Measurements from ENCODE around the gene SPOCK1.
A peak's percentile ranks its signal among the peaks of the same experiment; 100 is the strongest.
"Not testable (repeated sequence)": the region's sequence is repeated elsewhere in the genome, so short reads cannot be mapped to it uniquely, and the experiment has no call there.

The SPOCK1 gene

DNA sequence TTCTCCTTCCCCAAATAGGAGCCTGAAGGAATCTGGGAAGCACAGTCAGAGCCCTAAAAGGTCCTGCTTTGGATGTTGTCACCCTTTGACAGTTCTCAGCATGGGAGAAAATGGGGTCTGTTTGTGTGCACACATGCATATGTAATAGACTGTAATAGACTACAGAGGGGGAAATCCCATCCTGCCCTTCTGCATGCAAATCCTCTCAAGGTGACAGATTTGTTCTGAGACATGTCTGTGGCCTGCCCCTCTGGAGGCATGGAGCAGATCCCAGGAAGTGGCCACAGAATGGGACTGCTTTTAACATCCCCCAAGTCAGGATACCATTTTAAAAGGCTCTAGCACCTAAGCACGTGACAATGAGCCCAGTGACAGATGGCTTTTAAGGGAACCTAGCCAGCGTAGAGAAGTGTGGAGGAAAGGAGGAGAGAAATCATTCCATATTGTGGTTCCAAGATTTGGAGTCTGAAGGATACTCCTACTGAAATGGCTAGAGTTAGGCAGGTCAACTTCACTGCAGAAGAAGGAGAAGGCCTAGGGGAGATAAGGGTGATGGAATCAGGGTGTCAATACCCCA, 483.5 kb downstream of the SPOCK1 start:
- intact Hi-C loops (cut with DNase I) = no loop called here
- no peak for DNase-seq

DNA sequence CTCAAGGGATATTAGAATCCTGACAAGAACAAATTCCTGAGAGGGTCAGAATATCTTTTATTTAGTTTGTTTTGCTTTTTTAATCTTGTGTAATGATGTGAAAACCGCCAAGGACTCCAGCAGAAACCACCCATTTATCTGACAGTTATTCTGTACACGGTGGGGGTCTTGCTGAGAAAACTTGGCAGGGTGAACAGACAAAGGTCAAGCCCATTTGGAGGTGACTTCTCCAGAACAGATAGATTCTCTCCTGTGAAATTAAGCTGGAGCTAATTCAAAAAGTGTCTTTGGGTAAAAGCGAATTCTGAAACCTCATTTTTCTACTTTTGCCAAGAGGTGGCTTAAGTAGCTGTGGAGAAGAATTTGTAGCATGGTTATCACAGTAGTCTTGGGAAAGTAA, 484.4 kb downstream of the SPOCK1 start:
- intact Hi-C loops (cut with DNase I) = no loop called here
- no peak for DNase-seq

DNA sequence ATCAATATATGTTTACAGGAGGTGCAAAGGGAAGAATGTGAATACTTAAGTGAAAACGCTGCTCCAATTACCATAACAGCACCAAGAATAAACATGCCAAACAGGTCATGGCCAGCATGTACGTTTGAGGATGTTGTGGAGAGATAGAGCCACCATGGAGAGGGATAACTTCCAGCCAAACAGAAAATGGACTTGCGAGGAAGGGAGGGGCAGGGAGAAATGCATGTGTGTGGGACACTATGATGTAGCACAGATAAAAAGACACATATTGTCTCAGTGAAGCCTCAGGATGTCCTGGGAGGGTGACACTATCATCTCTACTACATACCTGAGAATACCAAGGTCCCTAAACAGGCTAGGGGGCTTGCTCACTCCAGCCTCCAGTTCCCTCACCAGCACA, 488.9 kb downstream of the SPOCK1 start:
- intact Hi-C loops (cut with DNase I) = no loop called here
- no peak for DNase-seq

DNA sequence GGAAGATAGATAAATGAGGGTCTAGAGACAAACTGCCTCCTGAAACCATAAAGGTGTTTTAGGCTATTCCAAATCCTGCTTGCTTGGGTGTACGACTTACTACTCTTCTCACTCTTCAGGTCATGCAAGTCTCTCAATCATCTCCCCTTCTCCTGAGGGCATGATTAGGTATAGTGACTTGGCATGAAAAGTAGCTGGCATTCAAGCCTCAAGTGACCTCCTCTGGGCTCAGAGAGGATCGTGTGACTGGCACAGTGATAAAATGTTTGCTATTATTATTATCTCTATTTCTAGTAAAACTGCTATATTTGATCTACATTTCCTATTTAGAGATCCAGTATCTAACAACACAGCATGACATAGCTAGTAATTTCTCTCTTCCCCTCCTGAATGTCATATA, 494.8 kb downstream of the SPOCK1 start:
- intact Hi-C loops (cut with DNase I) = no loop called here

DNA sequence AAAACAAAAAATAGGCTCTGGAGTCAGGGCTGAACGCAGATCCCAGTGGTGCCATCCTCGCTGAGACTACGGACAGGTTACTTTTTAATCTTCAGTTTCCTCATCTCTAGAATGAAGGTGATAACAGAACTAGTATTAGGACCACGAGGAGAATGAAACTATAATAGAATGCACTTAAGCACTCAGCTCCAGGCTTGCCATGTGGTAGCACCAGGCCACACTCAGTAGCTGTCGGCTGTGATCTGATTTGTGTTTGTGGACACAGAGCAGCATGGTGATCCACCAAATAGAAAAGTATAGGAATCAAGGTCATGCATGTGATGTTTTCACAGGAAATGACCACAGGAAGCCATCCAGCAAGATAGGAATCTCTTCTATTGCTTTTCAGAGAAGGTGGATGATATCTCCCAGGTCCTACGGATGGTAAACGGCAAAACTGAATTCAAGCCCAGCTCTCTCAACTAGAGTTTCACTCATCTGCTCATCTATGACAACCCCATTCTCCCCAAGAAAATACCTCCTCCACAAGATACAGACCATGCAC, 498.0 kb downstream of the SPOCK1 start:
- intact Hi-C loops (cut with DNase I) = no loop called here
- DNase-seq = no peak

More for the DNA sequence above, 494.8 kb downstream of the SPOCK1 start:
- no peak for DNase-seq

DNA sequence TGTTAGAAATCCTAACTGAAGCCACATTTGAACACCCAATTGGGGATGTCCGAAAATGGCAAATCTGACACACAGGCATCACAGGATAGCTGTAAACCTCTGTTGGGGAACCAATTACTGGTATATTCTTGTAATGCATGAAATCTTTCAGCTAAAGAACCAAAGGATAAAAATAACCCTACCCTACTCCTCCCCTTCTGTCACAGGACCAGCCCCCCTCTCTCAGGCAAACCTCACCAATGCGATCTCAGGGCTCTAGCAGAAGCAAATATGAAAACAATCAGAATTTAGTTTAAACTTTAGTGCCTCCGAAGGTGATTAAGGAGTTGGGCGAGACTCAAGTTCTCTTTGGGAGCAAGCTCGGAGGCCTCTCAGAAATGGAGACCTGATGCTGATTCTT, 499.3 kb downstream of the SPOCK1 start:
- no peak for DNase-seq
- intact Hi-C loops (cut with DNase I) = no loop called here

DNA sequence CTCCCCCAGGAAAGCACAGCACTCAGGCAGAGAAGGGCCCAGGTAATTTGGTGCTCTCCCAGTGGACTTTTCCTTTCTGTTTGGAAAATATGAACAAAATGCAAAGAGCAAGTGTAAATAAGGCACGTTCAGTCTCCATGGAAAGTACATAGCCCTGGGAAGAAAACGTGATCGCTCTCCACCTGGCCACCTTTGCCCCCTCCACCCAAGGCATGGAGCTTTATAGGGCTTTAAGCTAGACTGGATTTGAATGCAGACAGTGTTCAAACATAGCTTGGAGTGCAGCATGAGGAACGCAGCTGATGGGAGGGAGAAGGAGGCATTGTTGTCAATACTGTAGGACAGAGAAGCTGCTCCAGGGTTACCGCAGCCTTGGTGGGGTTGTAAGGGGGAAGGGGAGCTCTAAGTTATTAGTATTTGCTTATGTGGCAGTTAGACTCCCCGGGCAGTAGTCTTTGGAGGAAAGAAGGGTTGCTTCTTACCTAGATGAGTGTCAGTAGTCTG, 500.2 kb downstream of the SPOCK1 start:
- intact Hi-C loops (cut with DNase I) = no loop called here
- no peak for DNase-seq

DNA sequence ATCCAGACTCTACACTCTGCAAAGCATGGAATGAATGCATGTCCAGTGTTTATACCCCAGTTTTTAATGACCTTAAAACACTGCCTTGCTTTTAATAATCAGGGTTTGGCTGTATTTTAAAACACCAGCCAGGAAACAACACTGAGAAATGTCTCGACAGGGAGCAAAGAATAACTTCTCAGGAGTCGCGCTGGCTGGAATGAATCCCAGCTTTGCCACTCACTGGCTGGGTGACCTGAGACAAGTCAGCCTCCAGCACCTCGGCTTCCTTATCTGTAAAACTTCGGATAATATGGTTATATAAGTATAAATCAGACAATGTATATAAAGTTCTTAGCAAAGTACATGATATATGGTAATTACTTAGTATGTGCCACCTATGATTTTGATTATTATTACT, 505.0 kb downstream of the SPOCK1 start:
- DNase-seq = no peak
- intact Hi-C loops (cut with DNase I) = no loop called here

DNA sequence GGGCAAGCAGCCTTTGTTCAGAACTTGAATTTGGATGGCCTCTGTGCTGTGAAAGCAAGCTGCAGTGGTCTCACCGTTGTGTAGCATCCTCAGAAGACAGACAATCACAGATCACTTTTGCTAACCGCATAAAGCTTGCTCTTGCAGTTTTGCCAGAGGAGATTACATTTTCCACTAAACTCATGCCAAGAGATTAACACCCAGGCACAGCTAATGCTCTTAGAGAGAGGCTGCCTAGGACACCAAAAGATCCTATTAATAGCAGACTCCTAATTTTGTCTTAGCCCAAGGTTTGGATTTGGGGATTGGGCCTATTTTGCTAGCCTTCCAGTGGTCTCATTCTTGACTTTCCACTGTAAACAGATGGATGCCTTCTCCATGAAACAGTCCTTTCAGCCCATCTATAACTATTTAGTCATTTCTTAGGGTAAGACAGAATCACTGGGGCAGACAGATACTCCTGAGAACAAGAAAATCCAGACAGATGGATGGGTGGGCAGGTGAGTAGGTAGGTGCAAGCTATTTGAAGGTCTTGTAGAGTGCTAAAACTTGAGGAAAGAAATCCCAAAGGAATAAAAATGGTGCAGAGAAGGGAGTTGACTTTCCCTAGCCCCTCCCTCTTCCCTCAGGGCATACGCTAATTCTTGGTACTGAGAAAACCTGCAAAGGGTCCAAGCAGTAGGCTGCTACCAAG, 506.2 kb downstream of the SPOCK1 start:
- intact Hi-C loops (cut with DNase I) = no loop called here
- peak in 5 of 42 donors; percentile 16 to 65 (median 28) for DNase-seq

DNA sequence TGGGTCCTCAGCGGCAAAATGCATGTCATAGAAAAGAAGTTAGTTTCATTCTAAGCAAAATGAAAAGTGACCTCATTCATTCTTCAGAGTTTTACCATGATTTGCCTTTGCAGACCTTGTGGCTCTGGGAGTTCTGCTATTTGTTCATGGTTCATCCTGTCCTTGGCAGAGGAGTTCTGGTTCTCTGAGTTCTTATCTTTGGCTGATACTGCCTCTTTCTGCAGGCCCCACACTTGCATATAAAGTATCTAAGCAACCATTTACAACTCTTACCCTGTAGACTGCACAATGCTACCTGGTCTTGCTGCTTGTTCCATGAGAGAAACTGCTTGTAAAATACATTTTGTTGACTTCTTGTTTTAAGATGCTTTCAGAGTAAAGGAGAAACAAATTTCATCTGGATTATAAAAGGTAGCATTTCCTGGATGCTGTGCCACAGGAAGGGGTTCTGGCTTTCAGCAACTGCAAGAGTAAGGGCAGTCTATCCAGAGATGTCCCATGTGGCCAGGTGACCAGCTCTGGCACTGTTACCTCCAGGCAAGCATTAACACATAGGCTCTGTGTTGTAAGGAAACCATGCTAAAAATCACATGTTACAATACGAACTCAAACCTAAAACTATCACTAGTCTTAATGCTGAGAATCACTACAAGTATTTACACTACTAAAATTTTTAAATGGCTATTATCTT, 513.2 kb downstream of the SPOCK1 start:
- intact Hi-C loops (cut with DNase I) = no loop called here
- DNase-seq = no peak

DNA sequence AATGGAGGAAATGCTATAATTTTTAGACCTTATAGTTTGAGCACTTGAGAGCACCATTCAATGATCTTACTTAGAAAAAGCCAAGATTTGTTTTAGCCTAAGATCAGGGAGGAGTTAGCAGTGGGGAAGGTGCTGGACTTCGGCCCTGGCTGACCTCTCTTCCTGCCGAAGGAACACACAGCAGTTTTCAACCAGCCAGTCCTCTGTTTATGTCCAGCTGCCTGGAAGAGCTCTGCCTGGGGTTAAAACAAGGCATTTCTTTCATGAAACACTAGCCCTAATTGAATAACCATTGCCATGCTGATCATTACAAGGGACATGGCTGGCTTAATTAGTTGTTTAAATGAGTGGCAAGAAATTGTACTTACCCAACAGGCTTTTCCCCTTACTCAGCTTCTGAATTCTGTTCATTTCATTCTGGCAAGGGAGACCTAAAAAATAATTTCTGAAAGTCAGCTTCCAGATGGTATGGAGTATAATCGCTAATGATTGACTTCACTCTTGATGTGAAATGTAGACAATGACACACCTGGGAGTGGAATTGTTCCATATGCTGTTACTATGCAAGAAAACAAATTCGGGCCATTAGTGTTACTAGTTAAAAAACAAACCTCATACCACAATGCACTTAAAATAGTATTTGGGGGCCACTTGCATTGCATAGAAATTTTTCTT, 514.2 kb downstream of the SPOCK1 start:
- intact Hi-C loops (cut with DNase I) = no loop called here

DNA sequence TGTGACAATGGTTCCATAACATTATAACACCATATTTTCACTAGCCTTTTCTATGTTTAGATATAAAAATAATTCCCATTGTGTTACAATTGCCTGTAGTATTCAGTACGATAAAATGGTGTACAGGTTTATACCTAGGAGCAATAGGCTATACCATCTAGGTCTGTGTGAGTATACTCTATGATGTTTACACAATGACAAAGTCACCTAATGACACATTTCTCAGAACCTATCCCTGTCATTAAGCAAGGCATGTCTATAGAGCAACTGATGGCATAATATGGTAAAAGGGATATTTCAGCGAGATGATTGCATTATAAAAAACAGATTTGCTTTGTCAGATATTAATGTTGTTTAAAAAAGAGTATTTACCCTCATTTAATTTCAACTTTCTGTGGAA, 517.2 kb downstream of the SPOCK1 start:
- intact Hi-C loops (cut with DNase I) = no loop called here
- no peak for DNase-seq

More for the DNA sequence above, 514.2 kb downstream of the SPOCK1 start:
- DNase-seq = peak in 7 of 42 donors; percentile 11 to 30 (median 22)

DNA sequence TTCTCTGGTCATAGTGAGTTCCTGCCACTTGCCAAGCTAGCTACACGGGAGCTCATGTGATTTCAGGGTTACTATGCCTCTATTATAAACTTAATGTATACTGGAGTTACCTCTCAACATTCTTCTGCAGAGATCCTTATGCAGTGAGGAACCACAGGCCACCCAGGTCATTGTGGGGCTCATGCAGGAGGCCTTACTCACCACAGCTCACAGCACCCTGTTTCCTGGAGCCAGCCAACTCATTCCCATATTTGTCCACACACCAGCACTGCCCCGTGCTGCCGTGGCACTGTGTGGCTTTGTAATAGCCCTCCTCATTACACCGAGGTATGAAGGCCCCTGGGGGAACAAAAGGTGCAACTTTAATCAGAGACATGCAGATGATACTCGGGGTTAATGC, 520.0 kb downstream of the SPOCK1 start:
- intact Hi-C loops (cut with DNase I) = no loop called here
- no peak for DNase-seq

DNA sequence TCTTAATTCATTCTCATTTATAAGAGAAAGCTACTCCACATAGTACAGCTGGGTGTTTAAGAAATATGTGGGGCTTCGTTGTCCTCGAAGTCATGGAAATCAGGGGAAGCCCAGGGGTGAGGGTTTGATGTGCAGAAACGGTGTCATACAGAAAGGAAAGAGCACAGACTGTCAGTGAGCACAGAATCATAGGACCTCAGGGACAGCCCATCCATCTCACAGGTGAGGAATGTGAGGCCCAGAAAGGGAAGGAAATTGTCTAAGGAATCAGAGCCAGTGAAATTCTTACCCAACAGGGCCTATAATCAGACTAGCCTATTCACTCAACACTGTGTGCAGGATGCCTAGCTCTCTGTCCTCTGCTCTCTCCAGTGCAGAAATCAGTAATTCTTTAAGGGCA, 535.6 kb downstream of the SPOCK1 start:
- intact Hi-C loops (cut with DNase I) = no loop called here
- DNase-seq = no peak

DNA sequence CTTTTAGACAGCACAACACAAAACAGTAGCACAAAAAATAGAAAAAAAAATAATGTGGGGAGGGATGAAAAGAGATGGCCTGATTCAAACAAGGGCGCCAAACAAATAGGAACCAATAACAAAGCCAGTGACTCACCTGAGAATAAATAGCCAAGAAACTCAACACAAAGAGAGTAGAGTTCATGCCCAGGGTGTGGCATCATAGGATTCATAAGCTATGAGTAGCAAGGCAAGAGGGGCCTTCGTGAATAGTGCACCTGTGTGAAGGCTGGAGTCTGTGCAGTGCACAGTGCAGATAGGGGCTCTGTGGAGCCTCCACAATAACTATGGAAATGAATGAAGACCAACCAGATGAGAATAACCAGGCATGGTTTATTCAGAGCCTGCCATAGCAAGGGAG, 541.7 kb downstream of the SPOCK1 start:
- intact Hi-C loops (cut with DNase I) = no loop called here
- DNase-seq = no peak

DNA sequence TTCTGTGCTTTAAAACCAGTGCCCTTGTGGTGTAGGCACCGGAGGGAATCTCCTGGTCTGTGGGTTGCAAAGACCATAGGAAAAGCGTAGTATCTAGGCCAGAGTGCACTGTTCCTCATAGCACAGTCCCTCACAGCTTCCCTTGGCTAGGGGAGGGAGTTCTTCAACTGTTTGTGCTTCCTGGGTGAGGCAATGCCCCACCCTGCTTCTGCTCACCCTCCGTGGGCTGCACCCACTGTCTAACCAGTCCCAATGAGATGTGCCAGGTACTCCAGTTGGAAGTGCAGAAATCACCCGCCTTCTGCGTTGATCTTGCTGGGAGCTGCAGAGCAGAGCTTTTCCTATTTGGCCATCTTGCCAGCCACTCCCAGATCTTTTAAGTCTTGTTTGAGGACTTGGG, 545.0 kb downstream of the SPOCK1 start:
- DNase-seq = not testable (repeated sequence)

DNA sequence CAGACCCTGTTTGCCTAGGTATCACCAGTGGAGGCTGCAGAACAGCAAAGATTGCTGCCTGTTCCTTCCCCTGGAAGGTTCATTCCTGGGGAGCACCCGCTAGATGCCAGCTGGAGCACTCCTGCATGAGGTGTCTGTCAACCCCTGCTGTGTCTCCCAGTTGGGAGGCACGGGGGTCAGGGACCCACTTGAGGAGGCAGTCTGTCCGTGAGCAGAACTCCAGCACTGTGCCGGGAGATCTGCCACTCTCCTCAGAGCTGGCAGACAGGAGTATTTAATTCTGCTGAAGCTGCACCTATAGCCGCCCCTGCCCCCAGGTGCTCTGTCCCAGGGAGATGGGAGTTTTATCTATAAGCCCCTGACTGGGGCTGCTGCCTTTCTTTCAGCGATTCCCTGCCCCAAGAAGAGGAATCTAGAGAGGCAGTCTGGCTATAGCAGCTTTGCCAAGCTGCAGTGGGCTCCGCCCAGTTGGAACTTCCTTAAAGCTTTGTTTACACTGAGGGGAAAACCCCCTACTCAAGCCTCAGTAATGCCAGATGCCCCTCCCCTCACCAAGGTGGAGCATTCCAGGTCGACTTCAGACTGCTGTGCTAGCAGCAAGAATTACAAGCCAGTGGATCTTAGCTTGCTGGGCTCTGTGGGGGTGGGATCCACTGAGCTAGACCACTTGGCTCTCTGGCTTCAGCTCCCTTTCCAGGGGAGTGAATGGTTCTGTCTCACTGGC, 545.6 kb downstream of the SPOCK1 start:
- intact Hi-C loops (cut with DNase I) = not testable (repeated sequence)

More for the DNA sequence above, 545.0 kb downstream of the SPOCK1 start:
- intact Hi-C loops (cut with DNase I) = not testable (repeated sequence)

DNA sequence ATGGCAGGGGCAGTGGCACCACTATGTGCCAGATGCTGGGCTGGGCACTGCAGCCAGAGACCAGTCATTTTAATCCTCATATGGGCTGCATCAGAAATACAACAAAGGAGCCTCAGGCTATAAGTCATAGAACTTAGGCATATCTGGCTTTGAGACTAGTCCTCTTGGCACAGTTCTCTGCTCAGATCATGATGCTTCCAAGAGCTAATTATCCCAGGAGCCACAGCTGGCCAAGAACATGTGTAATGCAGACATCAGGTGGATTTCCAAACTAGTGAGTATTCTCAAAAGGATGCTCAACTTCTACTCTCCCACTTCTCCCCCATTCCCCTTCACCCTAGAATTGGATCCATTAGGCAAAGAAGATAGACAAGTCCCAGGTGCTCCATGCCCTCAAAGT, 571.6 kb downstream of the SPOCK1 start:
- no peak for DNase-seq
- intact Hi-C loops (cut with DNase I) = no loop called here

More for the DNA sequence above, 545.6 kb downstream of the SPOCK1 start:
- not testable (repeated sequence) for DNase-seq

DNA sequence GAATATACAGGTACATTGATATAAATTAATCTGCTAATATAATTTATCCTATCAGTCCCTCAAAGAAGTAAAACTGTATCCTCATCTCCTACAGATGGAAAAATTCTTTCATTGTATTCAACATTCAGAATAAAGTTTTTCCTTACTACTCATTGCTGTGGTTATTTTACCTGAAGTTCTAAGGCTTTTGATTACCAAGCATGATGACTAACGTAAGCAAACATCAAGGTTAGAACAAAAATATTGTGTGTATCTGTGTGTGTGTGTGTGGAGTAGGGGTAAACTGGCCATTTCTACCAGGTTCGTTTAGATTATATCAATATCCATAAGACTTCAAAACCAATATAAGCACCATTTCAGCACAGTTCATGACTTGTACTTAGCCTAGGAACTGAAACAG, 573.1 kb downstream of the SPOCK1 start:
- intact Hi-C loops (cut with DNase I) = no loop called here

More for the DNA sequence above, 573.1 kb downstream of the SPOCK1 start:
- DNase-seq = no peak

All from head of caudate nucleus (tissue), 42 donors.